Measurements from ENCODE around the gene NDST1.

Gene NDST1

GRCh38 chr5:150587856-150588595, 80.1 kb downstream of the NDST1 start:
- no peak for DNase-seq (ENCODE audit: low spot score)

DNA sequence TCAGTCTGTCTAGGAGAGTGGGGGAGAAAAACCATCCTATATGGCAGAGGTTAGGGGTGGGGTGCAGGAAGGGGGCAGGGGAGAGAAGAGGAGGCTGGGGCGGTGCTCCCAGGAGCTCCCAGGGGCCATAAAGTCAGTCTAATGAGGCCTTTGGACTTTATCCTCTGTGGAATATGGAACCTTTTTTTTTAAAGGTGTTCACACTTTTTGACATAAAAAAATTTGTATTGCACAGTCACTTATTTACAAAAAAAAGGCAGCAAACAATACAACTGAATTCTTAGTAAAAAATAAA, 80.6 kb downstream of the NDST1 start:
- no peak for DNase-seq (ENCODE audit: low spot score)

DNA sequence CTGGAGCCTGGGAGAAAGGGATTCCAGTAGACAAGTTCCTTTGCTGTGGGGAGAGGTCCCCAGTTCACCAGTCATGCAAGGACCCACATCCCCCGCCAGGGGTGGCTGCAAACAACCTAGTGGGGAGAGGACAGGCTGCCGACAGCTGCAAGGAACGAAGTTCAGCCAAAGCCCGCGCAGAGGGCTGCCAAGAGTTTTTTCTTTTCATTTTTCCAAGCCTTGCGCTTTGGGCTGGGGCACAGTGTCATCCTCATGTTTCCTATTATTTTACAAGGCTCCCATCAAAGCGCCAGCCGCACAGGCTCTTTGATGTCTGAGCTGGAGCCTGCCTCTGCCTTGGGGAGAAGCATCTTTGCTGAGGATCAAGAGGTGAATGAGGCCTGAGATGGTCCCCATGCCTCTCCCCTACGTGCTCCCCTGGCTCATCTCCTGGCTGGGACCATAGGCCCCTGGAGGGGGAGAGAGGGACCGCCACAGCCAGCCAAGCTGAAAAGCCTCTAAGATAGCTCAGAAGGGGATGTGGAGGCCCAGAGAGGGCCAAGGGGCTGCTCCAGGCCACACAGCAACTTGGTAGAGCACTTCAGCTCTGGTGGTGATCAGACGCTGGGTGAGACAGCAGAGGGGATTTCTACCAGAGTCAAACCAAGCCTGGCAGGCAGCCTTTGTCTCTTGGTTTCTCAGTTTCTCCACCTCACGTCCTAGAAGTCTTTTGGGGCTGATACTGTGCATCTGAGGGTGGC, 82.1 kb downstream of the NDST1 start:
- DNase-seq (ENCODE audit: low spot score) = no peak

DNA sequence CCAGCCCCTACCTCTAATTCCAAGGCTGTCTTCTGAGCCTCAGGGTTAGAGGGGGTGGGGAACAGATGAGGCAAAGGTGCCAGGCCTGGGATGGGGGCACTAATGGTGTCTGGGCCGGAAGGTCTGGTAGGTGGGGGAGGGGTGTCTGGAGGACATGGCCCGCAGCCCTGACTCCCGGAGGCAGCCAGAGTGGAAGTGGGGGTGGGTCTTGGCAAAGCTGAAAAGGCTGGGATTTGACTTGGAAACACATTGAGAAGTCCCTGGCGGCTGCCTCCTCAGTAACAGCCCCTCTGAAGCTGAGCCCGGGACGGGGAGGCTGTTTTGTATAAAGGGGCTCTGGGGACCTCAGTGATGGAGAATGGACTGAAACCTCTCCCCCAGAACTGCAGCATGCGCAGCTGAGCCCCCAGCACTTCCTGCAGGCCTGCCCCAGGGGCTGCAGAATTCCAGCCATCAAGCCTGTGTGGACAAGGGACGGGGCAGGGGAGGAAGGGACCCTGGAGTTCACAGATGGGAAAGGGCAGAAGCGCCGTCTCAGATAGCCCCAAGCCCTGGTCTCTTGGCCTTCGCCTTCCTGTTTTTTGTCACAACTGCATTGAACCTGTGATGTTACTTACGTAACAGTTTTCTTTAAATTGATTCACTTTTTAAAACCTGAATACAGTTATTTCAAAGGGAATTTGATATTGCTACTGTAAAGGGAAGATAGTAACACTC, 83.2 kb downstream of the NDST1 start:
- no peak for DNase-seq (ENCODE audit: low spot score)

- no peak for DNase-seq (ENCODE audit: low spot score)
These were observed 85.7 kb downstream of the NDST1 start for GRCh38 chr5:150593593-150593992.

- DNase-seq (ENCODE audit: low spot score) = no peak
These were observed 86.1 kb downstream of the NDST1 start for GRCh38 chr5:150593996-150594395.

GRCh38 chr5:150595466-150596031, 87.6 kb downstream of the NDST1 start:
- no peak for DNase-seq (ENCODE audit: low spot score)

GRCh38 chr5:150596313-150596712, 88.4 kb downstream of the NDST1 start:
- no peak for DNase-seq (ENCODE audit: low spot score)

DNA sequence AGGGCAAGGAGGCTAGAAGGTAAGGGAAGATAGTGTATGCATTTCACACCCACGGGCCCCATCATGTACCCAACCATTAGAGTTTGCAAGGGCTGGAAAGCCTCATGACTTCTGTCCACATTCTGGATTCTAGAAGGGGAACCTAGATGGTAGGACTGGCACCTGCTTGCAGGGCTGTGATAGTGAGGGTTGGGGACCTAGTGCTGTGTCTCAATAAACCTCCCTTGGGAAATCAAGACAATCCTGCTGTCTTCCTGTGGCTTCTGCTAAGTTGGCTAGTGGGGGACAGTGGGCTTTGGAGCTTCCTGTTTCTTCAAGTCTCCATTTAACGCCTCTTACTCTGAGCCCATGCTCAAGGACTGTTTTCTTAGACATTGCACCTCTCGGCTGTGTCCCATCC, 88.9 kb downstream of the NDST1 start:
- DNase-seq (ENCODE audit: low spot score) = no peak

- no peak for DNase-seq (ENCODE audit: low spot score)
These were observed 90.1 kb downstream of the NDST1 start for GRCh38 chr5:150598006-150598405.

- DNase-seq (ENCODE audit: low spot score) = no peak
These were observed 90.9 kb downstream of the NDST1 start for GRCh38 chr5:150598821-150599273.

DNA sequence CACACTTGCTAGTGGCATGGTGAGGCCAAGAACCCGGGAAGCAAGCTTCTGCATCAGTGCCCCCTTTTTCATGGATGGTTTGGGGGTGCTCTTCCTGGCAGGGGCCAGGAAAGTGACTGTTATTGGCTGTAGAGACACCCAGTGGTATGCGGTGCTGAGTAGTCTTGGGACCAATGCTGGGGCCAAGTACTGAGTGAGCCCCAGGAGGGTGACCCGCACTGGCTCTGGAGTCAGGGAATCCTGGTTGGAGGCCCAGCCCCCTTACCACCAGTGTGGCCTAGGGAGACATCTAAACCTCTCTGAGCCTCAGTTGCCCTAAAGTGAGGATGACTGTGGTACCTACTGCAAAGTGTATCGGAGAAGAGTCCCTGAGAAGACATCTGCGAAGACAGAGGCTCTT, 91.3 kb downstream of the NDST1 start:
- DNase-seq (ENCODE audit: low spot score) = no peak

GRCh38 chr5:150599917-150600511, 92.1 kb downstream of the NDST1 start:
- no peak for DNase-seq (ENCODE audit: low spot score)

- DNase-seq (ENCODE audit: low spot score) = no peak
These were observed 92.9 kb downstream of the NDST1 start for GRCh38 chr5:150600616-150601490.

DNA sequence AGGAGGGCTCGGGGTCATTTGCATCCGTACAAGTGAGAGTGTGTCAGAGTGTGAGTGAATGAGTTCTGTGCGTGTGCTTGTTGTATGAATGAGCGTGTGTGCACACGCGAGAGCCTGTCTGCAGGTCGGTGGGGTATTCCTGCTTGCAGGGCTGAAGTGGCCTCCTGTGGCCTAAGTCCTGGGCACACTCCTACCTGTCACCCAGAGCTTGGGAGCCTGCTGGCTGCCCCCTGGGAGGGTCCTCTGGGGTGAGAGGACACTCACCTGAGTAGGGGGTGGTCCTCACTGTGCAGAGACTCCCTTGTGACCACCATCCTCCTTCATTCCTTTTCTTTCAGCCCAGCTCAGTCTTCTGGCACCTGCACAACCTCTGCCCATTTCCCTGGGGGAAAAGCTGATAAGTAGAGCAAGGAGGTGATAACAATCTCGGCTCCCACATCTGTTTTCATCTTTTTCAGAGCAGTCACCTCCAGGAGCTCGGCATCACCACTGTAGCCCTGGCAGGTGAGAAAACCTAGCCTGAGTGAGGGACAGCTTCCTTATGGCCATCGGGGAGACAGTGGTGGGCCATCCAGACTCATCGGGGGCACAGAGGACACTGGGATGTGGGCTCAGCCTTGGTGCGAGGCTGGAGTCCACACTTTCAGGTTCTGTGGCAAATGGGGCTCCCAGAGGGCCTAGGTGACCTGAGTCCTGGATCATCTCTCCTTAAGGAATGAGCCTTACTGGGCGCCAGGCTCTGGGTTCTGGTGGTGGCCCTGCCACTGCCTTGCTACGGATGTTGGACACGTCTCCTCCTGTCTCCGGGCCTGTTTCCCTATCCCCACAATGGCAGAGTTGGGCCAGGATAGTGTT, 93.8 kb downstream of the NDST1 start:
- no peak for DNase-seq (ENCODE audit: low spot score)

DNA sequence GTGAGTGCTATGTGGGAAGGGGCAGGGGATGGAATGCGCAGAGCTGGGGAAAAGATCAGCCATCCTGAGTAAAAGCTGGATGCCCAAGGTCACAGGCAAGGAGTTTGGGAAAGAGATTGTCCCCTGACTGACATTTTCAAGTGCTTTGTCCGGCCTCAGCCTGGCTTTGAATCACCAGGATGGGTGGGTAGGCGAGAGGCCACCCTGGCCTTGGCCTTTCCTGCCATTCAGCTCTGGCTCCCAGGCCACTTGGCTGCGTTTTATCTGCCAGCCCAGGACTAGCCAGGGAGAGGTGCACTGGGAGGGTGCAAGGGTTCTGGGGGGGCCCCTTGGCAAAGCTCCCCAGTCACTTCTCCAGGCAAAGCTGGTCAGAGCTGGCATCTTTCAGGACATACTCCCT, 95.1 kb downstream of the NDST1 start:
- no peak for DNase-seq (ENCODE audit: low spot score)

- no peak for DNase-seq (ENCODE audit: low spot score)
These were observed 95.6 kb downstream of the NDST1 start for GRCh38 chr5:150603491-150603890.

- no peak for DNase-seq (ENCODE audit: low spot score)
These were observed 96.1 kb downstream of the NDST1 start for GRCh38 chr5:150604010-150604409.

- DNase-seq (ENCODE audit: low spot score) = no peak
These were observed 97.0 kb downstream of the NDST1 start for GRCh38 chr5:150604894-150605440.

DNA sequence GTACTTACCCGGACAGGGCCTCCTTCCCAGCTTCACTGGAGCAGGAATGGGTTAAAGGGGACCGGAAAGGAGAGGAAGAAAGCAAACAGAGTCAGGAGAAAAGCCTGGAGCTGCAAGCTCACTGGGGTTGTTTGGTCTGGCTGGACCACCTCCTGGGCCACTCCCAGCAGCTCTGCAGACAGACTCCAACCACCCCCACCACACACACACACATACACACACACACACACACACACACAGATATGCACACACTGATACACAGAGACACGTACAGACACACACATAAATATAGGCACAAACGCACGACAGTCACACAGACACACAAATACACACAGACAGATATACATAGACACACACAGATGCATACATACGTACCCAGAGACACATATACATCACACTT, 97.6 kb downstream of the NDST1 start:
- no peak for DNase-seq (ENCODE audit: low spot score)

All from CD4-positive, alpha-beta T cell treated with Interleukin-15 for 4 hours (primary cell).